Adipose tissue (tissue), 3 donors: ENCODE measurements around the gene ETV7. TPM values are rescaled to one million over a fixed set of nuclear protein-coding genes. Genes with fewer than 3 reads are reported as not detected.

Experiments used
- H3K27ac ChIP-seq: one replicate; pipeline ENCODE4 v1.5.1; 2013; ENCODE audit warnings: low read depth, low read length
- WGBS, 3 donors: extraction: QIAGEN DNeasy Blood & Tissue Kit; methylation state at CpG; one replicate each; pipeline ENCODE4 v1.1.7; 2013; 5-methylcytosine and 5-hydroxymethylcytosine counted together
- polyA plus RNA-seq, 3 donors: library from polyadenylated mRNA; stranded (reverse); fragments of 200-250 nt; gene quantifications; one replicate each; pipeline ENCODE4 v1.2.3, GENCODE V29; 2013
- donor health status: healthy with polysubstance abuse.
- donor health status: Bipolar disorder and iron deficiency.
- donor health status: healthy.

ETV7 gene
- polyA plus RNA-seq, 3 donors: 0.55 to 1.0 (median 0.67) TPM

- H3K27ac ChIP-seq: no peak overlapping the region
Measured at GRCh38 chr6:36389353-36389752, 1.9 kb upstream of the ETV7 start.

DNA sequence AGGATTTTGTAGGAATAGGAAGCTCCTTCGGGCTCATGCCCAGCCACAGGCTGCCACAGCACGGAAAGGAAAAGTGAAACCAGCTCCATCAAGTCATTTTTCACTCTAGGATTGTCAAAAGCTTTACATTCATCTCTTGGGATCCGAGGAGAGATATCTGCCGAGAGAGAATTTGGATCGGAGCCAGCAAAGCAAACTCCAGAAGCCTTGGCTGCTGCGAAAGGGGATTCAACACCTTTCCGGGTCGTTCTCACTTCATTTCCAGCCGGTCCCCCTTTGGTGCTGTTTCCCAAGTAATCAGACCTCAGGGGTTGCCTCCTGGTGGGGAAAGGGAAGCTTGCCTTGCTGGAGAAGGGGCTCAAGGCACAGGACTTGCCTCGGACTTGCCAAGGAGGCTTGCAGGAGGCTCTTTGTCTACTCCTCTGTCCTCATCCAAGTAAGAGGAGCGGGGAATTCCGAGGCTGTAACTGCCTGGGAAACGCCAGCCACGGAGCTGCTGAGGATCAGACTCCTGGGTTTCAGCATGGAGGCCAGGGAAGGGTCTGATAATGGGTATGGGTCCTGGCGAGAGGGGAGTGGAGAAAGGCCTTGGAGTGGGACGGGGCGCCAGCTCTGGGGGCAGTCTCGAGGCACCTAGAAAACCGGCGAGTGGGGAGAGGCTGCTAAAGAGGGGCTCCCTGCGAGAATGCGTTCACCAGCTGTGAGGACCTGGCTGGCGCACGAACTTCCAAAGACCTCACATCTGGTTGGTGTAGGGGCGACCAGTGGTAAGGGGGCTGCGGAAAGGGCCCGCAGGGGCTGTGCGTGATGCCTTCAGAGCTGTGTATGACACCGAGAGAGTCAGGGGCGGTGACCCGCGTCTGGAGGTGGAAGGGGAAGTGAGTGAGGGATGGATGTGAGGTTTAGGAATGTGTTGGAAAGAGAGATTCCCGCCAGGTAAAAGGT is 702 bp downstream of the ETV7 start:
- no peak overlapping the region for H3K27ac ChIP-seq
- 0 to 1% (median 1%) methylated on average over 33 of the region's 33 CpGs for WGBS, 3 donors

GRCh38 chr6:36384095-36384494 is 3.4 kb downstream of the ETV7 start:
- no peak overlapping the region for H3K27ac ChIP-seq
- 70 to 78% (median 75%) methylated on average over 2 of the region's 2 CpGs for WGBS, 3 donors

- H3K27ac ChIP-seq: no peak overlapping the region
- WGBS, 3 donors: 75 to 85% (median 81%) methylated on average over 2 of the region's 2 CpGs
Measured at GRCh38 chr6:36383606-36384005, 3.9 kb downstream of the ETV7 start.

DNA sequence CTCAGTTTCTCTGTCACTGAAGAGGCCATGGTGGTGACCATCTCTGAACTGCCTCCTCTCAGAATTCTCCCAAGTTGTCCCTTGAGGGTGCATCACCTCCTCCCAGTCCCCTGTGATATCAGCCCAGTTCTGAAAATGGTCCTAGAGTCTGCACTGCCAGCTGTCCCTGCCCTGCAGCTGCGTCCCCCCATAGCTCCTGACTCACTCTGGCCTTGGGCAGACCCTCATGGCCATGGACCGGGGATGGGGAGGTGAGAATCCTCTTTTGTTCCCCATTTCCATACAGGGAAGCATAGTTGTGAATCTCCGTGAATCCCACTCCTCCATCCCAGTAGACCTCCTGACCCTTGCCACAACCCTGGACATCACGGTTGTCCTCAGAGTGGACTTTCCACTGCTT is 4.5 kb downstream of the ETV7 start:
- WGBS, 3 donors: 63 to 77% (median 73%) methylated on average over 4 of the region's 4 CpGs
- no peak overlapping the region for H3K27ac ChIP-seq

DNA sequence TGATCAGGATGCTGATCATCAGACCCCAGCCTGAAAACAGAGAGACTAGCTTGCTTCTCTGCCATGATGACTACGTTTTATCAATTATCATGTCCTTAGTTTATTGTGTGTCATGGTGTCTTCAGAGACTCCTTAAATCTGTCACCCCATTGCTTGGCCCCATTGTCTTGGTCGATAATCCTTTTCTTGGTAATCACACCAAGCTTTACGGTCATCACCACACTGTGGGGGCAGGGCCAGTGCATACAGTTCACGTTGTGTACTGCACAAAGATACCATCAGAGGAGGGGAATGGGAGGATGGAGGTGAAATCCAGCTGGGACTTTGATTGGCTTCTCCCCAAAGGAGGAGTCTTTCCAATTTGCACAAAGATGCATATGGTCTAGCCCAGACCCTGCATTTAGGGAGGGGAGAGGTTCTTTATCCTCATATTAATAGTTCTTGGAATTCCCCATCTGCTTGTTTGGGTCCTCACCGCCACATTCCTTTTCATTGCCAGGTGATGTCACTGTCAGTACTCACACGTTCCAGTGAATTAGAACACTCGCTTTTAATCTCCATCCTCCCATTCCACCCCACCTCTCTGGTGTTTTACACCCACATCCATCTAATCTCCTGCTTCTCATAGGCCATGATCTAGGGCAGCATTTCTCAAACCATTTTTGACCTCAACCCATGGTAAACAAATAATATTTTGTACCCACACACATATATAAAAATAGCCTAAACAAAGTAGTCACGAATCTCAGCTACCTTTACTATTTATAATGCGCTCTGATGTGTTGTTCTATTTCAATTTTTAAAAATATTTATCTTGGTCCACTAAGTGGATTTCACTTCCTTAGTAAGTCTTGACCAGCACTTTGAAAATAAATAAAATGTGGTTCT is 5.7 kb downstream of the ETV7 start:
- H3K27ac ChIP-seq: no peak overlapping the region
- WGBS, 3 donors: 83 to 86% (median 84%) methylated on average over 9 of the region's 9 CpGs

- WGBS, 3 donors: 91 to 97% (median 94%) methylated on average over 4 of the region's 4 CpGs
Measured at GRCh38 chr6:36380166-36380565, 7.3 kb downstream of the ETV7 start.

GRCh38 chr6:36378936-36379335 is 8.5 kb downstream of the ETV7 start:
- H3K27ac ChIP-seq: no peak overlapping the region
- 94% methylated on average over 10 of the region's 10 CpGs for WGBS, 3 donors

More at GRCh38 chr6:36380166-36380565, 7.3 kb downstream of the ETV7 start:
- H3K27ac ChIP-seq: no peak overlapping the region

DNA sequence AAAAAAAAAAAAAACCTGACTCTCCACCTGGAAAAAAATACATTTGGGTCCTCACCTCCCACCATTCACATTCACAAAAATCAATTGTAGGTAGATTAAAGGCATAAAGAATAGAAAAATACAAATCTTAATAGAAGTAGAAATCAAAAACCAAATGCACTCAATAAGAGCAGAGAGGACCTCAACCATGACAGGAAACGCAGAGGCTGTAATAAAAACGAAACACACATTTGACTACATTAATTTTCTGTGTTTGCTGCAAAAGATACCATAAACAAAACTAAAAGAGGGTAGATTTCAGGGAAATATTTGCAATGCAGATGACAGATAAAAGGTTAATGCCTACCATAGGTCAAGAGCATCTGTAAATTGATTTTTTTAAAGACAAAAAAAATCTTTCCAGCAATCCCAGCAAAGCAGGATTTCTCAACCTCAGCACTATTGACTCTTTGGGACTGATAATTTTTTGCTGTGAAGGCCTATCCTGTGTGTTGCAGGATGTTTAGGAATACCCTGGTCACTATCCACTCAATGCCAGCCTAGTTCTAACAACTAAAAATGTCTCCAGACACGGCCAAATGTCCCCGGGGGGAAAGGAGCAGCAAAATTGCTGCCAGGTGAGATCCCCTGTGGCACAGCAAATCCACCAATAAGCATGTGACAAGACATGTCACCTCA is 9.1 kb downstream of the ETV7 start:
- no peak overlapping the region for H3K27ac ChIP-seq
- WGBS, 3 donors: 85 to 91% (median 88%) methylated on average over 4 of the region's 4 CpGs

- 58 to 76% (median 70%) methylated on average over 5 of the region's 5 CpGs for WGBS, 3 donors
- H3K27ac ChIP-seq: no peak overlapping the region
Measured at GRCh38 chr6:36377594-36377993, 9.9 kb downstream of the ETV7 start.

- 95 to 98% (median 95%) methylated on average over 8 of the region's 8 CpGs for WGBS, 3 donors
- H3K27ac ChIP-seq: no peak overlapping the region
Measured at GRCh38 chr6:36376742-36377141, 10.7 kb downstream of the ETV7 start.

DNA sequence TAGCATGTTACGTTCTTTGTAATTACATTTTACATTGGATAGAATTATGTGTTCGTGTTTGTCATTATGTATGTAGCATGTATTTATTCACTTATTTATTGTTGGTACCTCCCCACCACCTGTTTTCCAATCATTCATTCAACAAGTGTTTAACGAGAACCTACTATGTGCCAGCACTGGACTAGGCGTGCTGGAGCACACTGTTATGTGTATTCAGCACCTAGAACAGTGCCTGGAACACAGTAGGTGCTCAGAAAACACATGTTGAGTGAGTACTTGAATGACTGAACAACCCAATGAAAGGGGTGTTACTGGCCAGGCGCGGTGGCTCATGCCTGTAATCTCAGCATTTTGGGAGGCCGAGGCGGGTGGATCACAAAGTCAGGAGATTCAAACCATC is 11.3 kb downstream of the ETV7 start:
- no peak overlapping the region for H3K27ac ChIP-seq
- 87 to 98% (median 94%) methylated on average over 8 of the region's 8 CpGs for WGBS, 3 donors

GRCh38 chr6:36375644-36376155 is 11.8 kb downstream of the ETV7 start:
- H3K27ac ChIP-seq: no peak overlapping the region
- 95 to 96% (median 95%) methylated on average over 20 of the region's 20 CpGs for WGBS, 3 donors

GRCh38 chr6:36374972-36375371 is 12.5 kb downstream of the ETV7 start:
- WGBS, 3 donors: 76 to 92% (median 82%) methylated on average over 8 of the region's 8 CpGs
- H3K27ac ChIP-seq: no peak overlapping the region

DNA sequence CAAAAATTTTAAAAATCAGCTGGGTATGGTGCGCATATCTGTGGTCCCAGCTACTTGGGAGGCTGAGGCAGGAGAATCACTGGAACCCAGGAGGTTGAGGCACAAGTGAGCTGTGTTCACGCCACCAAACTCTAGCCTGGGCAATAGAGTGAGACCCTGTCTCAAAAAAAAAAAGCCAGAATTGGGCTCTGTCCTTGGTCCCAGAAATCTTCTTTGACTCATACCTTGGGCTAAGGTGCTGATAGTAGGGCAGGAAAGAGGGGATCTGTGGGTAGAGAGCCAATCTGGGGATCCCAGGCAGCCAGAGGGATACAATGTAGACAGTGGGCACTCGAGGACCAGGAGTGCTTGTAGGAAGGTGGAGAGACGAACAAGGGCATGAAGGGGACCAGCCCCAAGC is 13.3 kb downstream of the ETV7 start:
- H3K27ac ChIP-seq: no peak overlapping the region
- 89 to 95% (median 95%) methylated on average over 4 of the region's 4 CpGs for WGBS, 3 donors

DNA sequence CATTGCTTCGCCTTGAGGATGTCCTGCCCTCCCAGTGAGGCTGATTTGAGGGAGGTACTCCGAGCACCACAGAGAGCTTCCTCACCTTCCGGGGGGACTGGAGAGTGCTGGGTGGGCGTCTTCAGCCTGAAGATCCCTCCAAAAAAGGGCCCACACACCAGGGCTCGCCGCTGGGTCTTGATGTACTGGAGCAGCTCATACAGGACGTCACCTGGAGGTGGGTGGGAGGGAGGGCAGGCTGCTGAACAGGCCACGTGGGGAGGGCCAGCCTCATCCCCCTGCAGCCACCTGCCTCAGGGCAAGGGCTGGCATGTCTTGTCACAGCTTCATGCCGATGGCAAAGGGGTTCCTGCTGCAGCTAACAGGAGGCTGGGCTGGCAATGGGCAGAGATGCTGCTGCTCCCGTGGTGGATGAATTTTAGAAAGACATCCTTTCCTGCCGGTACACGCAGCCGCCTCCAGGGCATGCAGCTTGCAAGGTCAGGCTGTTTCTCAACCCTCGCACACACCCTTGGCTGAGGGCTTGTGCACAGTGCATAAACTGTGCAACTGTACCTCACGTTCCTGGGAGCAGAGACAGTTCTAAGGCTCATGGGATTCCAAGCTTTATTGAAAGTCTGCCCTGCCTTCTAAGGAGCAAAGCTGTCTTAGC is 14.0 kb downstream of the ETV7 start:
- H3K27ac ChIP-seq: no peak overlapping the region
- WGBS, 3 donors: 38 to 60% (median 58%) methylated on average over 15 of the region's 15 CpGs

GRCh38 chr6:36372088-36372487 is 15.4 kb downstream of the ETV7 start:
- 89 to 96% (median 94%) methylated on average over 6 of the region's 6 CpGs for WGBS, 3 donors
- H3K27ac ChIP-seq: no peak overlapping the region

DNA sequence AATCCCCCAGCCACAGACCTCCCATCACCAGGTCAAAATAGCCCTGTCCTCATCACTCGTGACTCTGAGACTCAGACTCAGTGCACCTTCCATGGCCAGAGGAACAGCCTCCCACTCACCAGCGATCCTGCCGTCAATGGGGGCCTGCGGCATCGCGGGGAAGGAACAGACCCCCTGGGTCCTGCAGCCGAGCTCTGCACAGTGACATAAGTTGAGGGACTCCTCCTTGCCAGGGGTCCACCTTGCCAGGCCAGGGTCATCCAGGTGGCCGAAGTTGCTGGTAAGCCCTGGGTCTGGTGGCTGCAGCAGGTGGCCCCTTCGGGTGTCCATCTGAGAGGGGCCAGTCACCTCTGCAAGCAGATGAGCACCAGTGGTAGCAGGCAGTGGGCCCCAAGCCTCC is 16.3 kb downstream of the ETV7 start:
- H3K27ac ChIP-seq: no peak overlapping the region
- WGBS, 3 donors: 84 to 96% (median 96%) methylated on average over 9 of the region's 9 CpGs
